ENCODE measurements around the gene TMEM50B.

The TMEM50B gene

DNA sequence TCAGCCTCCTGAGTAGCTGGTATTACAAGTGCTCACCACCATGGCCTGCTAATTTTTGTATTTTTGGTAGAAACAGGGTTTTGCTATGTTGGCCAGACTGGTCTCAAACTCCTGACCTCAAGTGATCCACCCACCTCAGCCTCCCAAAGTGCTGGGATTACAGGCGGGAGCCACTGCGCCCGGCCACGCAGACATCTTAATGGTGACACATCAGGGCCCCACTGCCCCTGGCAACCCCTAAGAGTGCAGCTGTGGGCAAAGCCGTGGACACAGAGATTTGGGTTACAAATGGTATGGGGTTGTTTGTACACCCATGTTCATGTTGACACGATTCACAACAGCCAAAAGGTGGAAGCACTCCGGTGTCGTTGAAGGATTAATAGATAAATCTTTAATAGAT is 46.8 kb downstream of the TMEM50B start:
- TF ChIP-seq, protein P1, sequence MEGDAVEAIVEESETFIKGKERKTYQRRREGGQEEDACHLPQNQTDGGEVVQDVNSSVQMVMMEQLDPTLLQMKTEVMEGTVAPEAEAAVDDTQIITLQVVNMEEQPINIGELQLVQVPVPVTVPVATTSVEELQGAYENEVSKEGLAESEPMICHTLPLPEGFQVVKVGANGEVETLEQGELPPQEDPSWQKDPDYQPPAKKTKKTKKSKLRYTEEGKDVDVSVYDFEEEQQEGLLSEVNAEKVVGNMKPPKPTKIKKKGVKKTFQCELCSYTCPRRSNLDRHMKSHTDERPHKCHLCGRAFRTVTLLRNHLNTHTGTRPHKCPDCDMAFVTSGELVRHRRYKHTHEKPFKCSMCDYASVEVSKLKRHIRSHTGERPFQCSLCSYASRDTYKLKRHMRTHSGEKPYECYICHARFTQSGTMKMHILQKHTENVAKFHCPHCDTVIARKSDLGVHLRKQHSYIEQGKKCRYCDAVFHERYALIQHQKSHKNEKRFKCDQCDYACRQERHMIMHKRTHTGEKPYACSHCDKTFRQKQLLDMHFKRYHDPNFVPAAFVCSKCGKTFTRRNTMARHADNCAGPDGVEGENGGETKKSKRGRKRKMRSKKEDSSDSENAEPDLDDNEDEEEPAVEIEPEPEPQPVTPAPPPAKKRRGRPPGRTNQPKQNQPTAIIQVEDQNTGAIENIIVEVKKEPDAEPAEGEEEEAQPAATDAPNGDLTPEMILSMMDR (IDR thresholded peaks at IDR 0.05; ENCODE audit: insufficient read depth, low read depth, low read length, missing control alignments), result no peak
- H3K4me3 ChIP-seq (ENCODE audit: low read depth, low read length), result no peak overlapping the region
- DNase-seq (ENCODE audit: low read depth), result no peak

DNA sequence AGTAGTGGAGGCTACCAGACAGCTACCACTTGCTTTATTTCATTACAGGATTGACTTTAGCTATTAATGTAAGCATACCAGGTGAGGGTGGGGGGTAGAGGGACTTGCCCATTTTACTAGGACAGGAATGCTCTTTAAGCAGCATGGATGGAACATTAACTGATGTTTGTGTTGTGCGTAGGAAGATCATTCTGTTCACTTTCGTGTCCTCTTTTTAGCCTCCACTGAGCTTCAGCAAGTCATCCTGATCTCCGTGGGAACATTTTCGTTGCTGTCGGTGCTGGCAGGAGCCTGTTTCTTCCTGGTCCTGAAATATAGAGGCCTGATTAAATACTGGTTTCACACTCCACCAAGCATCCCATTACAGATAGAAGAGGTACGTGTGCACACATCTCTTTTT is 47.3 kb downstream of the TMEM50B start:
- TF ChIP-seq, protein P1 (IDR thresholded peaks at IDR 0.05; ENCODE audit: insufficient read depth, low read depth, low read length, missing control alignments), result no peak
- no peak overlapping the region for H3K4me3 ChIP-seq (ENCODE audit: low read depth, low read length)
- no peak for DNase-seq (ENCODE audit: low read depth)

DNA sequence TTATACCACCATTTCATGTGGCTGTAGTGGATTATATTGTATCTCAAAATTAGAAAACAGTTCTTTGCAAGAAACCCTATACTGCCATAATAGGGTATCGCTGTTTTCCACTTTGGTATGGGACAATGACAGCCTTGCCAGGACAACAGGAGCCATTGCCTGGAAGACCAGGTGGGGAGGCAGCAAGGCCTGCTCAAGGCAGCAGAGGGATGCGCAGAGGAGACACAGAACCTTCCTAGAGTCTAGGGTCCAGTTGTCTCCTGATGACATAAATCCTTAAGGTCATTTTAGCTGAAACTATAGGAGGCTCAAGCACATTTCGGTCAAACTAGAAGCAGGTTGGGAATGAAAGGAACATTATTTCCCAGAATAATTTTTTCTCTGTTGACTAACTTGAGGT is 48.9 kb downstream of the TMEM50B start:
- H3K4me3 ChIP-seq (ENCODE audit: low read depth, low read length), result no peak overlapping the region
- TF ChIP-seq, protein P1 (IDR thresholded peaks at IDR 0.05; ENCODE audit: insufficient read depth, low read depth, low read length, missing control alignments), result no peak
- no peak for DNase-seq (ENCODE audit: low read depth)

DNA sequence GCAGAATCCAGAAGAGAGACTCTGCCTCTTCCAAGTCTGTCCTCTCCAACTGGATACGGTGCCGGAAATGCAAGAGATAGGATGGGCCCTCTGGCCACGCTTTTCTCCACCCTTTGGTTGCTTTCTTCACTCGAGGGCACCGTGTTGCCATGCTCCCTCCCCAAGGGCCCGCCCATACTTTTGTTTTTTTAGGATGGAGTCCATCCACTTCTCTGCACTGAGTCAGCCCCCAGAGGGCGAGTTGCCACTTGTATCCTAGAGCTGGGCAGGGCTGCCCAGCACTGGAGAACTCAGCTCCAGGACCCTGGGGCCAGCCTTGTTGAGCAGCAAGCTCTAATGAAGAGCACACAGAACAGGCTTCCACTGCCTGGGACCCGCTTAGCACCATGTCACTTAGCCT is 51.1 kb downstream of the TMEM50B start:
- DNase-seq (ENCODE audit: low read depth), result no peak
- no peak overlapping the region for H3K4me3 ChIP-seq (ENCODE audit: low read depth, low read length)
- TF ChIP-seq, protein P1 (IDR thresholded peaks at IDR 0.05; ENCODE audit: insufficient read depth, low read depth, low read length, missing control alignments), result no peak

DNA sequence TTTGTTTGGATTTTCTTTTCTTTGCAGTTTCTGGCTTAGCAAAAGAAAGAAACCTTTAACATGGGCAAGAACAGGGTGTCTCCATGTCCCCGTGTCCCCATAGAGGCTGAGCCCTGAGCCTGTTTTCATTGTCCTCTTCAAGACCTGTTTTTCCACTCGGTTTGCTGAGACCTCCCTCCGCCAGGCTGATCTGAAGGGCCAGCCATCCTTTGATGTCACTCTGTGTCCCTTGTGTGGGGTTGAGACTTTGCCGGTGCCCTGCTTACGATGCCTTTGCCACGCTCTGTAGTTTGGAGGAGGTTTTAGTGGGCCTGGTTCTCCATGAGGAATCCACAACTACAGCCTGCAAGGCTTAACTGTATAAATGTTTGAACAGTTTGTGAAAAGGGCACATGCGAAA is 52.7 kb downstream of the TMEM50B start:
- no peak overlapping the region for H3K4me3 ChIP-seq (ENCODE audit: low read depth, low read length)
- TF ChIP-seq, protein P1 (IDR thresholded peaks at IDR 0.05; ENCODE audit: insufficient read depth, low read depth, low read length, missing control alignments), result no peak
- no peak for DNase-seq (ENCODE audit: low read depth)

DNA sequence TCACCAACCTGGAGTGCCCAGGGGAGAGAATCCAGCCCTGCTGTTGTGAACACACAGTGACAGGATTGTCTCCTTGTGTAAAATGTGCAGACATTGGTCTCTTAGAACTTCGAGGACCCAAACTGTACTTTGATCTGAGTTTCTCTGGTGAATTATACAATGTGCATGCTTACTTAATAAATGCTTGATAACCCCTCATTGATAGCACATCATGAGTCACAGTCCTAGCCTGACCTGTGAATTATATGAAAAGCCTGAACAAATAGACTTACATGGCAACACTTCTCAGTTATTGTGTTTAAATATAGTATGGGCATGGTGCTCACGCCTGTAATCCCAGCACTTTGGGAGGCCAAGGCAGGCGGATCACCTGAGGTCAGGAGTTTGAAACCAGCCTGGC is 53.9 kb downstream of the TMEM50B start:
- TF ChIP-seq, protein P1 (IDR thresholded peaks at IDR 0.05; ENCODE audit: insufficient read depth, low read depth, low read length, missing control alignments), result no peak

DNA sequence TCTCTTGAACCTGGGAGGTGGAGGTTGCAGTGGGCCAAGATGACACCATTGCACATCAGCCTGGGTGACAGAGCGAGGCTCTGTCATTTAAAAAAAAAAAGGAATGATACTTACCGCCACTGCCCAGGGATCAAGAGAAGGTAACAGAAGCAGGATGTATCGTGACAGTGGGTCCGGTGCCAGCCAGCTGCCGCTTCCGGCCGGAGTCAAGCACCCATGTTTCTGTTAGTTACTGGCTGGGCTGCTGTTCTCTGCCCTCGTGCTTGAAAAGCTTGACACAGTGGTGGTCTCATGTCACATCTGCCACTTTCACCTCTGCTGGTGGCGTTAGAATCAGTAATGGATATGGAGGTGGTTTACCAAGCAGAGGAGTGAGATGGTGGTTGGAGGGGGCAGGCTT is 55.6 kb downstream of the TMEM50B start:
- TF ChIP-seq, protein P1 (IDR thresholded peaks at IDR 0.05; ENCODE audit: insufficient read depth, low read depth, low read length, missing control alignments), result no peak
- no peak overlapping the region for H3K4me3 ChIP-seq (ENCODE audit: low read depth, low read length)
- DNase-seq (ENCODE audit: low read depth), result no peak

More for the DNA sequence above, 53.9 kb downstream of the TMEM50B start:
- no peak overlapping the region for H3K4me3 ChIP-seq (ENCODE audit: low read depth, low read length)
- DNase-seq (ENCODE audit: low read depth), result no peak
